Measurements from ENCODE around the gene C16orf96. TPM values are rescaled to one million over a fixed set of nuclear protein-coding genes. Genes with fewer than 3 reads are reported as not detected.
A peak's percentile ranks its signal among the peaks of the same experiment; 100 is the strongest.

The C16orf96 gene
- total and polyA plus RNA-seq, 2 of the 13 experiments (the other 11 are each of a cell fraction or from before 2014, with no cell fraction given): 0.03 TPM; not detected in 1

GRCh38 chr16:4624015-4624826 lies 68.1 kb downstream of the C16orf96 start, which contains the start of gene MGRN1 (continued):
- TF ChIP-seq ZBTB14 (CRISPR knock-in tag; IDR thresholded peaks at IDR 0.05) (no peak), HDAC6 (IDR thresholded peaks at IDR 0.05; ENCODE audit: low read depth, low read length) (no peak), REL (CRISPR knock-in tag; conservative IDR thresholded peaks at IDR 0.05) (no peak), ADNP (CRISPR knock-in tag; IDR thresholded peaks at IDR 0.05) (no peak), NR2F2 (IDR thresholded peaks at IDR 0.05; ENCODE audit: borderline replicate concordance, low read depth) (no peak), SP5 (CRISPR knock-in tag; IDR thresholded peaks at IDR 0.05; ENCODE audit: borderline replicate concordance, low read depth) (0 out of 2 replicates have a peak, but pooled peaks have one; percentile 5), ZNF432 (CRISPR knock-in tag; IDR thresholded peaks at IDR 0.05; ENCODE audit: borderline replicate concordance) (no peak), ETV5 (CRISPR knock-in tag; IDR thresholded peaks at IDR 0.05; ENCODE audit: borderline replicate concordance) (no peak; the same call in 1 of the 2 replicates), FOSL2 (CRISPR knock-in tag; IDR thresholded peaks at IDR 0.05) (no peak), FOXP4 (CRISPR knock-in tag; IDR thresholded peaks at IDR 0.05) (0 out of 2 replicates have a peak, but pooled peaks have one; percentile 1), POLR2A (IDR thresholded peaks at IDR 0.05; ENCODE audit: insufficient read depth in 1 of 2, low read depth in 2 of 2, low read length in 2 of 2) (peak in 1 of 2 experiments; percentile 29; a peak in 1 of 4 replicates), RNF2 (conservative IDR thresholded peaks at IDR 0.05; ENCODE audit: low read depth) (no peak), TMF1 (CRISPR knock-in tag; IDR thresholded peaks at IDR 0.05; ENCODE audit: low read depth) (no peak), ZUFSP (CRISPR knock-in tag; IDR thresholded peaks at IDR 0.05; ENCODE audit: borderline replicate concordance) (no peak), ZNF850 (CRISPR knock-in tag; conservative IDR thresholded peaks at IDR 0.05) (peak; percentile 53; the same call in 1 of the 2 replicates), ZNF235 (CRISPR knock-in tag; IDR thresholded peaks at IDR 0.05; ENCODE audit: borderline replicate concordance) (0 out of 2 replicates have a peak, but pooled peaks have one; percentile 33), ZFAT (CRISPR knock-in tag; conservative IDR thresholded peaks at IDR 0.05) (no peak), ZNF441 (CRISPR knock-in tag; IDR thresholded peaks at IDR 0.05; ENCODE audit: borderline replicate concordance) (no peak), ZFX (CRISPR knock-in tag; IDR thresholded peaks at IDR 0.05; ENCODE audit: low read depth) (no peak), ZNF777 (CRISPR knock-in tag; IDR thresholded peaks at IDR 0.05) (no peak)
- TF ChIP-seq, protein P1, sequence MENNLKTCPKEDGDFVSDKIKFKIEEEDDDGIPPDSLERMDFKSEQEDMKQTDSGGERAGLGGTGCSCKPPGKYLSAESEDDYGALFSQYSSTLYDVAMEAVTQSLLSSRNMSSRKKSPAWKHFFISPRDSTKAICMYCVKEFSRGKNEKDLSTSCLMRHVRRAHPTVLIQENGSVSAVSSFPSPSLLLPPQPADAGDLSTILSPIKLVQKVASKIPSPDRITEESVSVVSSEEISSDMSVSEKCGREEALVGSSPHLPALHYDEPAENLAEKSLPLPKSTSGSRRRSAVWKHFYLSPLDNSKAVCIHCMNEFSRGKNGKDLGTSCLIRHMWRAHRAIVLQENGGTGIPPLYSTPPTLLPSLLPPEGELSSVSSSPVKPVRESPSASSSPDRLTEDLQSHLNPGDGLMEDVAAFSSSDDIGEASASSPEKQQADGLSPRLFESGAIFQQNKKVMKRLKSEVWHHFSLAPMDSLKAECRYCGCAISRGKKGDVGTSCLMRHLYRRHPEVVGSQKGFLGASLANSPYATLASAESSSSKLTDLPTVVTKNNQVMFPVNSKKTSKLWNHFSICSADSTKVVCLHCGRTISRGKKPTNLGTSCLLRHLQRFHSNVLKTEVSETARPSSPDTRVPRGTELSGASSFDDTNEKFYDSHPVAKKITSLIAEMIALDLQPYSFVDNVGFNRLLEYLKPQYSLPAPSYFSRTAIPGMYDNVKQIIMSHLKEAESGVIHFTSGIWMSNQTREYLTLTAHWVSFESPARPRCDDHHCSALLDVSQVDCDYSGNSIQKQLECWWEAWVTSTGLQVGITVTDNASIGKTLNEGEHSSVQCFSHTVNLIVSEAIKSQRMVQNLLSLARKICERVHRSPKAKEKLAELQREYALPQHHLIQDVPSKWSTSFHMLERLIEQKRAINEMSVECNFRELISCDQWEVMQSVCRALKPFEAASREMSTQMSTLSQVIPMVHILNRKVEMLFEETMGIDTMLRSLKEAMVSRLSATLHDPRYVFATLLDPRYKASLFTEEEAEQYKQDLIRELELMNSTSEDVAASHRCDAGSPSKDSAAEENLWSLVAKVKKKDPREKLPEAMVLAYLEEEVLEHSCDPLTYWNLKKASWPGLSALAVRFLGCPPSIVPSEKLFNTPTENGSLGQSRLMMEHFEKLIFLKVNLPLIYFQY (CRISPR knock-in tag; IDR thresholded peaks at IDR 0.05; ENCODE audit: borderline replicate concordance): no peak

Measured in HepG2 (cell line).